Right lung (tissue), 5 donors: ENCODE results near the gene TRIM4. TPM values are rescaled to one million over a fixed set of nuclear protein-coding genes. Genes with fewer than 3 reads are reported as not detected.

Experiments used
- DNase-seq, 2 donors: peaks; one replicate each; pipeline ENCODE4 v3.0.0-alpha.2; 2013
- polyA plus RNA-seq, 5 donors: library from polyadenylated mRNA; unstranded; fragments of 120-200 nt; gene quantifications; one replicate each; pipeline versions ENCODE4 v1.2.1 to v1.2.3, GENCODE V29; 2013; ENCODE audit warnings: inconsistent platforms in 1 of 5, low replicate concordance in 1 of 5; ENCODE audit not compliant: insufficient read length in 5 of 5, insufficient read depth in 1 of 5

The TRIM4 gene
- polyA plus RNA-seq, 5 donors, result 35.0 to 45.0 (median 38.6) TPM

DNA sequence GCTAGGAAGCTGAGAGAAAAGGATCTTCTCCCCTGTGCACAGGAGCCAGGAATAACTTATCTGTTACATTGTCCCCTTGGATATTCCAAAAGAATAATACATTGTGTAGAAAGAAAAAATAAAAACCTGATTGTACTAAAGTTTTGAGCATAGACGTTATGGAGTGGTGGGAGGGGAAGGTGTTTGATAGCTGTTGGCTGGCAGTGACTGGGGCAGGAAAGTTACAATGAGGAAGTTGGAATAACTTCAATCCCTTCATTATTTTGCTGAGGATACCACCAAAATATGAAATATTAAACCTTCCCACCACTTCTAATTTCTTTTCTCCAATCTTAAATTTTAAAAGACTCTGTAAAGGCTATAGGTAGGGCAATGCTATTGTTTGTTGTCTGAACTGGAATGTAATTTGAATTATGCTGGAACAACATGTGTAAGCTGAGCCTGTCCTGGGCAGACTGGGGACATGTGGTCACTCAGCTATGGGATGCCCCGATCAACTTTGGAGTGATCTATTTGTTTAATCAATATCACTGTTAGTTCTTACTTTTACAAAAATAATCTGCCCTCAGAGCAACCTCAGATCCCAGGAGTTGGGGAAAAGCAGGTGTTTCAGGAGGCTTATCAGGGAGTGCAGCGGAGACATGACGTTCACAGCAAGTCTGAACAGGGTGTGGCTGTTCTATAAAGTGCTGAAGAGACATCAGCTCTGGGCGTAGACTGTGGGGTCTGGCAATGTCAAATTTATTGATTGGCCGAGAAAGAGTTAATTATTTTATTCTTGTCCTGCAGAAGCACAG lies 70.7 kb downstream of the TRIM4 start:
- no peak for DNase-seq

DNA sequence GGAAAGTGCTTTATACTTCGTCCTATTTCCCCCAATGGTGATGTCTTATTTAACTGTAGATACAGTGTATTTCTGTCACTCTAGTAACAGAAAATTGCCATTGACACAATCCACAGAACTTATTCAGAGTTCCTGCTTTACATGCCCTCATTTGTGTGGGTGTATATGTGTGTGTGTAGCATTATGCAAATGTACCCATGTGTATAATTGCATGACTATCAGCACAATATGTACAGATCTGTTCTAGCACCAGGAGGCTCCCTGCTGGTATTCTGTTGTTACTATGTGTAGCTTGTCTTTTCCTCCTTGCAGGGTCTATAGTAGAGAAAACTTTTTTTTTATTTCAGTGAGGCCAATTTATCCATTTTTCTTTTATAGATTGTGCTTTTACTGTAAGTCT lies 75.0 kb downstream of the TRIM4 start:
- DNase-seq, result no peak

DNA sequence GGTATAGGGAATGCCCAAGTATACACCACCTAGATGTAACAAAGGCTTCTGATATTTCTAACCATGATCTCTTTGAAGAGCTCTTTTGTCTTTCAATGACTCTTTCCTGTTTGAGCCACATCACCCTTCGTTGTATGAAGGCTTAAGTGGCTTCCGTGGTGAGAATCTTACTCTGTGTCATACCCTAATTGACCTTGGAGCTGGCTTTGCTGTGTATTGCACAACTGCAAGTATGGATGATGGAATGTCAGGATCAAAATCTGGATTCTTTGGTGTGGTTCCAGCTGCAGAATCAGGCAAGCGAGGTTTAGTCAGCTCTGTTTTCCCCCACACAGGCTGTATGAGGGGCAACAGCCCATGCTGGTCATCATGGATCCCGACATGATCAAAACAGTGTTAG lies 75.5 kb downstream of the TRIM4 start:
- no peak for DNase-seq

DNA sequence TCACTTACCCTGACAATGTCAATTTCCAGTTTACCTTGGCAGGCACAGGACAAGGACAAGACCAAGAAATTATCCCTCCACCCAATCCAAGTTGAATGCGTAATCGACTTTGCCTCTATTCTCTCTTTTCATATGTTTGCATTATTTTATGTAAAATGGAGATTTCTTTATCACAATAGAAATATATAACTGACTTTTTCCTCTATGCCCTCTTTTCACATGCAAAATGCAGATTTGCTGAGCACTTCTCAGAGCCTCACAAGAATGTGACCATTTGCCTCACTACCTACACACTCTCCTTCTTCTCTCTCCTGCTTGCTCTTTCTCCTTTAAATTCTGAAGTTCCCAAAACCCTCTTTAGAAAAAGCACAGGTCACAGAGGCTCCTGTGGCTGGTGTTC lies 76.4 kb downstream of the TRIM4 start:
- no peak for DNase-seq

Other genes with a start within 250 kb of the TRIM4 start
- gene CYP3A5, start 239.5 kb downstream of the TRIM4 start, polyA plus RNA-seq, result 10 to 100 TPM; 15.1 to 25.8 (median 19.6) TPM
- 10 to 100 TPM in 1 of 5 donors, 1 to 10 TPM in 2, under 1 TPM in 2; 0.59 to 16.8 (median 1.3) TPM for gene CYP3A7, start 184.3 kb downstream of the TRIM4 start, polyA plus RNA-seq
- under 1 TPM; 0.14 to 0.34 (median 0.18) TPM for gene CYP3A4, start 135.3 kb downstream of the TRIM4 start, polyA plus RNA-seq
- gene CYP3A43, start 91.5 kb downstream of the TRIM4 start, polyA plus RNA-seq, result under 1 TPM; 0.09 to 0.50 (median 0.28) TPM
- under 1 TPM in 1 of 5 donors, not detected in 4; 0.10 TPM for gene OR2AE1, start 42.5 kb downstream of the TRIM4 start, polyA plus RNA-seq
- 1 to 10 TPM in 3 of 5 donors, under 1 TPM in 2; 0.93 to 1.5 (median 1.0) TPM for gene GJC3, start 10.1 kb upstream of the TRIM4 start, polyA plus RNA-seq
- gene AZGP1, start 56.5 kb upstream of the TRIM4 start, polyA plus RNA-seq, result 100 to 1,000 TPM in 1 of 5 donors, under 1 TPM in 4; 0.24 to 101 (median 0.51) TPM
- gene ZKSCAN1, start 96.1 kb upstream of the TRIM4 start, polyA plus RNA-seq, result 10 to 100 TPM; 75.2 to 93.9 (median 86.2) TPM
- gene ZSCAN21, start 130.2 kb upstream of the TRIM4 start, polyA plus RNA-seq, result 10 to 100 TPM; 23.1 to 27.0 (median 25.6) TPM
- gene ZNF3, start 162.2 kb upstream of the TRIM4 start, polyA plus RNA-seq, result 10 to 100 TPM; 38.7 to 54.7 (median 48.2) TPM
- 100 to 1,000 TPM; 112 to 138 (median 122) TPM for gene COPS6, start 169.4 kb upstream of the TRIM4 start, polyA plus RNA-seq
- gene MCM7, start 181.9 kb upstream of the TRIM4 start, polyA plus RNA-seq, result 100 to 1,000 TPM; 129 to 144 (median 140) TPM
- gene AP4M1, start 182.1 kb upstream of the TRIM4 start, polyA plus RNA-seq, result 10 to 100 TPM; 34.5 to 43.4 (median 36.5) TPM
- 10 to 100 TPM; 49.1 to 65.9 (median 58.1) TPM for gene TAF6, start 199.8 kb upstream of the TRIM4 start, polyA plus RNA-seq
- 10 to 100 TPM; 39.7 to 49.3 (median 41.5) TPM for gene CNPY4, start 200.1 kb upstream of the TRIM4 start, polyA plus RNA-seq
- 1 to 10 TPM; 1.1 to 2.5 (median 1.3) TPM for gene MBLAC1, start 207.4 kb upstream of the TRIM4 start, polyA plus RNA-seq
- 100 to 1,000 TPM in 1 of 5 donors, 10 to 100 TPM in 4; 75.2 to 132 (median 92.2) TPM for gene LAMTOR4, start 229.4 kb upstream of the TRIM4 start, polyA plus RNA-seq
- gene TRAPPC14, start 239.2 kb upstream of the TRIM4 start, polyA plus RNA-seq, result 10 to 100 TPM; 16.0 to 22.3 (median 17.4) TPM
- gene GAL3ST4, start 249.1 kb upstream of the TRIM4 start, polyA plus RNA-seq, result 10 to 100 TPM; 16.3 to 27.2 (median 16.9) TPM